Testis (tissue), 3 donors: ENCODE results near the gene REM2. TPM values are rescaled to one million over a fixed set of nuclear protein-coding genes. Genes with fewer than 3 reads are reported as not detected.
"Not testable (repeated sequence)": the region's sequence is repeated elsewhere in the genome, so short reads cannot be mapped to it uniquely, and the experiment has no call there.

Source experiments
- DNase-seq: peaks from one replicate; pipeline ENCODE4 v3.0.0-alpha.2; 2019
- H3K27ac ChIP-seq, 2 donors: fragments of 200-600 bp; sonication (generic); one replicate each; pipeline ENCODE4 v1.5.1; 2019
- H3K27me3 ChIP-seq: fragments of 200-600 bp; sonication (generic); one replicate; pipeline ENCODE4 v1.5.1; 2019
- H3K36me3 ChIP-seq: fragments of 200-600 bp; sonication (generic); one replicate; pipeline ENCODE4 v1.5.1; 2017; ENCODE audit warnings: low read depth; ENCODE audit errors: missing control alignments
- H3K4me1 ChIP-seq: fragments of 200-600 bp; sonication (generic); one replicate; pipeline ENCODE4 v1.5.1; 2019
- H3K4me3 ChIP-seq, 2 donors: fragments of 200-600 bp; sonication (generic); one replicate each; pipeline ENCODE4 v1.5.1; 2017 to 2019
- H3K9me3 ChIP-seq: fragments of 200-600 bp; sonication (generic); one replicate; pipeline ENCODE4 v1.5.1; 2017
- CTCF ChIP-seq, 3 experiments: fragments of 450-650 bp in 2 of 3; fragments of 200-600 bp in 1 of 3; sonication (generic) in 1 of 3; IDR thresholded peaks; one replicate each; pipeline ENCODE4 v1.5.1; 2016 to 2019; ENCODE audit warnings: antibody characterized with exemption in 3 of 3, mild to moderate bottlenecking in 2 of 3, moderate library complexity in 1 of 3
- POLR2A ChIP-seq: fragments of 450-650 bp; IDR thresholded peaks from one replicate; pipeline ENCODE4 v1.6.1; 2017; ENCODE audit warnings: antibody characterized with exemption, mild to moderate bottlenecking, moderate library complexity
- WGBS, 2 donors: methylation state at CpG; one replicate each; pipeline ENCODE4 v1.1.5; 2018; 5-methylcytosine and 5-hydroxymethylcytosine counted together
- intact Hi-C: fragments of 100-400 bp; cut with DNase I; formaldehyde crosslinking; loops from one replicate; pipeline ENCODE4 v1.15.1; 2023; ENCODE audit warnings: low total_unique reads
- polyA plus RNA-seq: library from polyadenylated mRNA; stranded (reverse); fragments of 350-450 nt; fragmentation: Illumina TruSeq; extraction: RNeasy Lipid Tissue Mini Kit (QIAGEN cat#74804); gene quantifications from one replicate; pipeline ENCODE4 v1.2.3, GENCODE V29; 2014; ENCODE audit warnings: low read depth, low replicate concordance; ENCODE audit not compliant: insufficient read depth
- total RNA-seq, 2 donors: library from RNA; depleted of rRNA; stranded (reverse); fragments of >200 nt; gene quantifications; one replicate each; pipeline ENCODE4 v1.2.3, GENCODE V29; 2016

REM2 gene
- total and polyA plus RNA-seq, 3 donors from 2014 or later, result 2.4 to 4.8 (median 2.9) TPM

GRCh38 chr14:22852940-22853767, 29.9 kb upstream of the REM2 start:
- Histone ChIP-seq H3K27me3 (no peaks in the 10 kb centered on the region), H3K4me3 (peak overlapping the region; percentile 21 to 32), H3K4me1 (peaks cover 22% of the 10 kb centered on the region), H3K36me3 (no peaks in the 10 kb centered on the region), H3K27ac (no peak overlapping the region), H3K9me3 (no peaks in the 10 kb centered on the region)
- intact Hi-C loops, result loop anchor here (10.0 kb wide), 1 partner anchor 288 kb away; no protein-coding TSS in a partner anchor
- peak; percentile 94 for DNase-seq
- 0 to 3% methylated on average over 3 to 20 of the region's 20 CpGs for WGBS, 2 donors
- no peak for TF ChIP-seq POLR2A
- TF ChIP-seq CTCF (IDR thresholded peaks at IDR 0.05), result peak; percentile 88 to 93 (median 90)

- H3K27ac ChIP-seq, DNase-seq, H3K36me3 ChIP-seq, H3K4me3 ChIP-seq, H3K27me3 ChIP-seq, H3K9me3 ChIP-seq: not testable (repeated sequence)
- peaks cover 17% of the 10 kb centered on the region for H3K4me1 ChIP-seq
- WGBS, 2 donors, result 91 to 96% methylated on average over 11 of the region's 11 CpGs
- intact Hi-C loops, result loop anchor here (10.0 kb wide), 1 partner anchor 289 kb away; no protein-coding TSS in a partner anchor
These were observed 28.7 kb upstream of the REM2 start for GRCh38 chr14:22854296-22854695.

GRCh38 chr14:22854963-22855724, 27.9 kb upstream of the REM2 start:
- WGBS, 2 donors, result 93 to 95% methylated on average over 8 of the region's 8 CpGs
- intact Hi-C loops, result loop anchor here (10.0 kb wide), 1 partner anchor 290 kb away; no protein-coding TSS in a partner anchor
- TF ChIP-seq CTCF (IDR thresholded peaks at IDR 0.05) (no peak), POLR2A (no peak)
- H3K27ac ChIP-seq, result no peak overlapping the region
- H3K4me1 ChIP-seq, result peaks cover 11% of the 10 kb centered on the region
- no peaks in the 10 kb centered on the region for H3K9me3 ChIP-seq
- H3K36me3 ChIP-seq, result no peaks in the 10 kb centered on the region
- H3K4me3 ChIP-seq, result no peak overlapping the region
- H3K27me3 ChIP-seq, result no peaks in the 10 kb centered on the region
- no peak for DNase-seq

- Histone ChIP-seq H3K4me1 (peaks cover 5% of the 10 kb centered on the region), H3K4me3 (no peak overlapping the region), H3K27ac (no peak overlapping the region), H3K9me3 (no peaks in the 10 kb centered on the region), H3K36me3 (no peaks in the 10 kb centered on the region), H3K27me3 (no peaks in the 10 kb centered on the region)
- intact Hi-C loops, result loop anchor here (10.0 kb wide), 1 partner anchor 292 kb away; no protein-coding TSS in a partner anchor
- WGBS, 2 donors, result 93 to 97% methylated on average over 5 of the region's 5 CpGs
- TF ChIP-seq CTCF (IDR thresholded peaks at IDR 0.05) (no peak), POLR2A (no peak)
- DNase-seq, result no peak
These were observed 26.6 kb upstream of the REM2 start for GRCh38 chr14:22856428-22856827.

GRCh38 chr14:22860377-22860776, 22.6 kb upstream of the REM2 start:
- WGBS, 2 donors, result 79 to 82% methylated on average over 3 of the region's 3 CpGs
- H3K27me3 ChIP-seq, H3K27ac ChIP-seq, H3K9me3 ChIP-seq, H3K4me1 ChIP-seq, intact Hi-C loops, H3K4me3 ChIP-seq, DNase-seq, H3K36me3 ChIP-seq: not testable (repeated sequence)
